KOPT-K1 (cell line): ENCODE measurements around the gene CTNNA3.

Source experiments
- H3K27ac ChIP-seq: fragments of 200-600 bp; sonication (generic); 2 replicates; pipeline ENCODE4 v1.5.1; 2016; ENCODE audit warnings: antibody characterized with exemption, mild to moderate bottlenecking, low read depth, low read length; ENCODE audit not compliant: poor library complexity, severe bottlenecking
- H3K36me3 ChIP-seq: fragments of 200-600 bp; sonication (generic); 2 replicates; pipeline ENCODE4 v1.5.1; 2017; ENCODE audit warnings: antibody characterized with exemption, mild to moderate bottlenecking, low read length, moderate library complexity; ENCODE audit not compliant: insufficient read depth
- H3K9me3 ChIP-seq: fragments of 200-600 bp; sonication (generic); 2 replicates; pipeline ENCODE4 v1.5.1; 2017; ENCODE audit warnings: antibody characterized with exemption, low read length, mild to moderate bottlenecking; ENCODE audit not compliant: insufficient read depth, poor library complexity, severe bottlenecking

CTNNA3 gene

DNA sequence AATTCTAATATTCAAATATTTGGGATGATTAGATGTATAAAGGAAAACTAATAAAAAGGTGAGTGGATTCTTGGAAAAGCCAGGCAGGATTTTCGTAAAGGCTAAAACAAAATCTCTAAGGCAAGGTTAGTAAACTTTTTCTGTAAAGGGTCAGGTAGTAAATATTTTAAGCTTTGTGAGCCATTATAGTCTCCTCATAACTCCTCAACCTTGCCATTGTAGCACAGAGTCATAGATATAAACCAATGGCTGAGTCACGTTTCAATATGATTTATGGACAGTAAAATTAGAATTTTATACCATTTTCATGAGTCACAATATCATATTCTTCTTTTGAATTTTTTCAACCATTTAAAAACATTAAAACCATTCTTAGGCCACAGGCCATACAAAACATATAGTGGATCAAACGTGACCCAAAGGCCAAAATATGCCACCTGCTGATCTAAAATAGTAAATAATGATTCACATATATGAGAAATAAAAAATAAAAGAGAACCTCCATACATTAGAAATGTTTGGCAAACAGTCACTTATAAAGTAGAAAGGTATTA lies 1422.0 kb downstream of the CTNNA3 start:
- H3K27ac ChIP-seq = no peak overlapping the region

DNA sequence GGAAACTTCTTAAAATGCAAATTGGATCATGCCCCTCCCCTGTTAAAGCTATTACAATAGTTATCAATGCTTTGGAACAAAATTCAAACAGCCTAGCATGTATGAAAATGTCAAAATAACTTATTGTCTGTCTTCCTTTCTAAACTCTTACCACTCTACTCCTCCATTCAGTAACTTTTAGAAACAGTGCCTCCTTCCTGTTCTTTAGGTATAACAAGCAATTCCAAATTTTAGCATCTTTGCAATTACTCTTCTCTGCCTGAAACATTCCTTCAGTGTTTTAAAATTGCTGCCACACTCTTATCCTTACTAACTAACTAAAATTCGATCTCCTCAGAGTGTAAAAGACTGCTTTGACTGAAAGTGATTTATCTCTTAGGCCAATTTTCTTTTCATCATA lies 1430.6 kb downstream of the CTNNA3 start:
- no peaks in the 10 kb centered on the region for H3K36me3 ChIP-seq

More for the DNA sequence above, 1422.0 kb downstream of the CTNNA3 start:
- no peaks in the 10 kb centered on the region for H3K9me3 ChIP-seq
- no peaks in the 10 kb centered on the region for H3K36me3 ChIP-seq

DNA sequence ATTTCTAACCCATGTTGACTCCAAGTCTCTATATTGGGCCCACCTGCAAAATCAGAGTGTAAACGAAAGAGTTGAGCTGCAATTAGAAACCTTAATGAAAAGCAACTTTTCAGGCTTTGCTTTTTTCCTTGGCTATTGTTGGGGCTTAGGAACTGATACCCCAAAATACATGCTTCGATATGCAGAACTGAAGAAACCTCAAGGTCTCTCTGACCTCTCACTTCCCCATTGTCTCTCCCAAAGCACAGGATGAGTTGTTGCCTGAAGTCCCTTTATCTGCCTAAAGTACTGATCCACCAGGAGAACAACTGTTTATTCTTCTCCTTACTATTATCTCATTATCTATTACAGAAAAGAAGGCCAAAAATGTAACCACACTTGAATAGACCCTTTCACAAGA lies 1436.2 kb downstream of the CTNNA3 start:
- no peaks in the 10 kb centered on the region for H3K36me3 ChIP-seq
- no peak overlapping the region for H3K27ac ChIP-seq
- H3K9me3 ChIP-seq = no peaks in the 10 kb centered on the region

More for the DNA sequence above, 1430.6 kb downstream of the CTNNA3 start:
- Histone ChIP-seq H3K9me3 (no peaks in the 10 kb centered on the region), H3K27ac (no peak overlapping the region)

DNA sequence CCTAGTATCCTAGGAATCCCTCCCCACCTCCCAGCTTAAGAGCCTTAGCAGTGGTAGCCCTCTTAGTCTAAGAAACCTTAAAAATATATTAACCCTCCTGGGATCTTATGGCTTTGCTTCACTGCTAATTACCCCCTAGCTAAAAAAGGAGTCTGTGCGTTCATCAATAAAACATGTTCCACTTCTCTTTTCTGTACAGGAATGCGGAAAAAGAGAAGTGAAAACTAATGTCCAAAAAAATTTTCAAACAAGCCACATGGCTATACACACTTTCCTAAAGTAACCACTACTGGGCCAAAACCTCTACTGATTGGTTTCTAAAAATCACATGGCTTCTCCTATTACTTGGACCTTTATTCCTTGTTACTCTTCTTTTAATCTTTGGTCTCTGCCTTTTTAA lies 1437.3 kb downstream of the CTNNA3 start:
- H3K36me3 ChIP-seq = no peaks in the 10 kb centered on the region
- H3K27ac ChIP-seq = no peak overlapping the region

DNA sequence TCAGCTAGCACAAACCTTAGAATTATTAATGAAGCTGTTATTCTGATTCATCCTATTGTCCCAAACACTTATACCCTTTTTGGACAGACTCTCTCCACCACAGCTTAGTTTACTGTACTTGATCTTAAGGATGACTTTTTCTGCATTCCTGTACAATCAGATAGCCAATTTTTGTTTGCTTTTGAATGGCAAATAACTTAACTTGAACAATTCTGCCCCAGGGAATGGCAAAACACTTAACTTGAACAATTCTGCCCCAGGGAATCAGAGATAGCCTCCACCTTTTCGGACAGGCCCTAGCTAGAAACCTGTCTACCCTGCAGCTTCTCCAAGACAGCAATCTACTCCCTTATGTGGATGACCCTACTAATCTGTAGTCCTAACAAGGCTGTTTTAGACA lies 1438.2 kb downstream of the CTNNA3 start:
- H3K27ac ChIP-seq = no peak overlapping the region
- H3K36me3 ChIP-seq = no peaks in the 10 kb centered on the region
- no peaks in the 10 kb centered on the region for H3K9me3 ChIP-seq

More for the DNA sequence above, 1437.3 kb downstream of the CTNNA3 start:
- H3K9me3 ChIP-seq = no peaks in the 10 kb centered on the region

DNA sequence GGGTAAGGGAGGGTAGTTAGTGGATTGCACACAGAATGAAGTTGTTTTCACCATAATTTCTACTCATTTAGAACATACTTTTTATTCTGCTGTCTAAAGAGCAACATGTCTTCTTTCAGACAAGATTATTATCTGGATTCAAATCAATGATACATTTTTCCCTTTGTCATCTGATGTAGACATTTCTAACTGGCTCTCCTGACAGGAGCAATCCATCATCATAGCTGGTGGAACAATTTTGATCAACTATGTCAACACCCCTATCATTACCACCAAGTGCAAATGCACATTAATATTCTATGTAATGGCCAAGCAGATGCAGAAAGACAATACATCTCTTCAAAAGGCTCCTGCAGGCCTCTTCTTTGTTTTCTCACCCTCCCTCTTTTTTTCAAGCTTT lies 1443.0 kb downstream of the CTNNA3 start:
- Histone ChIP-seq H3K27ac (no peak overlapping the region), H3K9me3 (no peaks in the 10 kb centered on the region), H3K36me3 (no peaks in the 10 kb centered on the region)

DNA sequence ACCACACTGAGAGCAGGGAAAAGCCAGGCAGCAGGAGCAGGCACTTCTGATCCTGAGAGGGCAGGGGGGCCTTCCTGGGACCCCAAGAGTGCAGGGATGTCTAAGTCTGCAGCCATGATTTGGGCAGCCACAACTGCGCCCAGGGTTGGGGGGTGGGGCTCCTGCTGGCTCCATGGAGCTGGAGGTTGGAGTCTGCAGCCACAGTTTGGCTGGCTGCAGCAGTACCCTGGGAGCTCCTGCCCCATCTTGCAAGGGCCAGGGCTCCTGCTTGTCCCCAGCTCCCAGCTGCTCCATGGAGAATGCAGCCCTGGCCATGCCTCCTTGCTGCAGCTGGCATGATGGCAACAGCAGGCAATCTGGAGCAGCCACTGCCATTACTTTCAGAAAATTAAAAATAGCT lies 1449.8 kb downstream of the CTNNA3 start:
- H3K9me3 ChIP-seq = no peaks in the 10 kb centered on the region
- H3K36me3 ChIP-seq = no peaks in the 10 kb centered on the region

DNA sequence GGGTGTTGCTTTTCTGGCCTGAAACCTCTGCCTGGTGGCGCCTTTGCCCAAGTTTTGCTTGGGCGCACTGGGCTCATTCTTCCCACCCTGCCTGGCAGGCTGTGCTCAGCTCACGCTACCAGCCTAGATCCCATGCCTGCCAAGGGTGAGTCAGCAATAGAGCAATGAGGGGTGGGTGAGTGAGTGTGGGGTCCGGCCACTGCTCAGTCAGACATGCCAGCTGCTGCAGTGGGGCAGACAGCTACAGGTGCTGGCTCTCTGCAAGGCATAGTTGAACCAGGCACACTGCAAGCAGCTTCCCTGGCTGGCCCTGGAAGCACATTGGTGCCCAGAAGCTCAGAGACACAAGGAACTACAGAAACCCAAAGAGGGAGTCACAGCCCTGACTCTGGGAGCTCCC lies 1451.0 kb downstream of the CTNNA3 start:
- Histone ChIP-seq H3K36me3 (no peaks in the 10 kb centered on the region), H3K27ac (no peak overlapping the region), H3K9me3 (no peaks in the 10 kb centered on the region)

More for the DNA sequence above, 1449.8 kb downstream of the CTNNA3 start:
- H3K27ac ChIP-seq = no peak overlapping the region

DNA sequence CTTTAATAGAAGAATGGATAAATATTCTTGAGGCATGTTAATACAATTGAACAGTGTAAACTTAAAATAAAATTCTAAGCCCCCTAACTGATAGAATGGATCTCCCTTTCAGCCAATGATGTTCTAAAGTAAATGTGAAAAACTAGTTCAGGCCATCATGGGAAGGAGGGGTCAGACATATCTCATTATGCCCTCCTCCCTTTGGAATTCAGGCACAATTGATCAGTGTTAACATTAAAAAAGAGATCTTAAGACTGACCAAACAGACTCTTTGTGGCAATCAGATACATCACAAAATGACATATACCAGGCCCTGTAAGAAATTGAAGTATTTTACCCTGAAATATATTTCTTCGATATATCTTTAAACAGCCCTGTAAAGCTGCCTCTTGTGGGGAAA lies 1453.1 kb downstream of the CTNNA3 start:
- H3K9me3 ChIP-seq = no peaks in the 10 kb centered on the region
- H3K36me3 ChIP-seq = no peaks in the 10 kb centered on the region
- H3K27ac ChIP-seq = no peak overlapping the region

DNA sequence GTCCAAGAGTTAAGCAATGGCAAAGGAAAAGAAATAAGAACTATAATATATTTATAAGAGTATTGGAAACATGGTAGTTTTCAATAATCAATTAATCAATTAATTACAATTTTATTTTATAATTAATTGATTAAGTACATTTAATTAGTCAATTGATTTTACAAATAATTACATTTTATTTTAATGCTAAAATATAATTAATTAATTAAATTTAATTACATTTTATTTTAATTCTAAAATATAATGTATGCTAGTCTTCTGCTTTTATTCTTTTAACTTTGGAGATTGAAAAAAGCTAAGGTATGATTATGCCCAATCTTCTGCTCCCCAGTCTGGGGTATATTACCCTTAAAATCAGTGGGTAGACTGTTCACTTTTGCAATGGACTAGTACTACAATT lies 1456.9 kb downstream of the CTNNA3 start:
- no peaks in the 10 kb centered on the region for H3K36me3 ChIP-seq
- no peak overlapping the region for H3K27ac ChIP-seq
- H3K9me3 ChIP-seq = no peaks in the 10 kb centered on the region

DNA sequence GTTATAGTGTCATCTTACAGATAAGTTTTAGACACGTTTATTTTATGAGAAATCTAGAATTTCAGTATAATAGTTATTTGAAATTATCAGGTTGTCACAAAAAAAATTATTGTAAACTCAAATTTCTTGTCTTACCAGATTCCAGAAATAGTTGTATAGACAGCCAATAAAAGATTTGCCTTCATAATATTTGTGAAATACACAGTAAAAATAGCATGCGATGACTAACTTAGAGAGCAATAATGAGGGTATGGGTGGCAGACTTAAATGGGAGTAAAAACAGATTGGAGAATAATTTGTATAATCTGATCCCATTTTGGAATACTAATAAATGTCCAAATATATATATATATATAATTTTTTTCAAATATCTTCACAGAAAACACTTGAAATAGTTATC lies 1457.7 kb downstream of the CTNNA3 start:
- Histone ChIP-seq H3K9me3 (no peaks in the 10 kb centered on the region), H3K36me3 (no peaks in the 10 kb centered on the region), H3K27ac (no peak overlapping the region)

DNA sequence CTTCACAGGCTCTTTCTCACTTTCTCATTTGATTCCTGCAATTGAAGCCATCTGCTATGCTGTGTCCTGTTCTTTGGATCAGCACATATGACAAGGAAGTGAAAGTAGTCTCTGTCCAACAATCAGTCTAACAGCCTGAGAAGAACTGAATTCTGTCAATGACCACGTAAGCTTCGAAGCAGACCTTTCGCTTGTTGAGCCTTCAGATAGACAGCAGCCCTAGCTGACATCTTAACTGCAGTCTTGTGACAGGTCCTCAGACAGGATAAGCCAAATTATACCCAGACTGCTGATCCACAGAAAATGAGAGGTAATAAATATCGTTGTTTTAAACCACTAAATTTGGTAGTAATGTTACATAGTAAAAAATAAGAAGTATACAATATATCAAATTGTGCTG lies 1461.1 kb downstream of the CTNNA3 start:
- no peak overlapping the region for H3K27ac ChIP-seq
- H3K36me3 ChIP-seq = no peaks in the 10 kb centered on the region
- no peaks in the 10 kb centered on the region for H3K9me3 ChIP-seq

DNA sequence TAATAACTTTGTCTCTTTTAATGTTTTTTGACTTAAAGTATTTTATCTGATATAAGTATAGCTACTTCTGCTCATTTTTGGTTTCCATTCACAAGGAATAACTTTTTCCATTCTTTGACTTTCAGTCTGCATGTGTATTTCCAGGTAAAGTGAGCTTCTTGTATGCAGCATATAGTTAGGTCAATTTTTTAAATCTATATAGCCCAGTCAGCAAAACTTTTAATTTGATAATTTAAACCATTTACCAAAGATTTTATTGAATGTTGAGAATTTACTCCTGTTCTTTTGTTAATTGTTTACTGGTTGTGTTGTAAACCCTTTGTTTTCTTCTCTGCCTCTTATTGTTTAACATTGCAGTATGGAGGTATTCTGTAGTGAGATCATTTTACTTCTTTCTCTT lies 1467.1 kb downstream of the CTNNA3 start:
- H3K36me3 ChIP-seq = no peaks in the 10 kb centered on the region
- no peak overlapping the region for H3K27ac ChIP-seq
- H3K9me3 ChIP-seq = no peaks in the 10 kb centered on the region

DNA sequence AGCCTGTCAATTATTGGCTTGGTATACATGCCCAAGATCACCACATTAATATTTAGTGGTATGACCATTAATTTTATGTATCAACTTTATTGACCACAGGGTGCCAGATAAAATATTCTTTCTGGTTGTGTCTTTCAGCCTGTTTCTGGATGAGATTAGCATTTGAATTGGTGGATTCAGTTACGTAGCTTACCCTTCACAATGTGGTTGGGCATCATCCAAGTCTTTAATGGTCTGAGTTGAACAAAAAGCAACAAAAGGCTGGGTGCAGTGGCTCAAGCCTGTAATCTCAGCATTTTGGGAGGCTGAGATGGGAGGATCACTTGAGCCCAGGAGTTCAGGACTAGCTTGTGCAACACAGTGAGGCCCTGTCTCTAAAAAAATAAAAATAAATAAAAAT lies 1472.3 kb downstream of the CTNNA3 start:
- Histone ChIP-seq H3K27ac (no peak overlapping the region), H3K9me3 (no peaks in the 10 kb centered on the region), H3K36me3 (no peaks in the 10 kb centered on the region)

DNA sequence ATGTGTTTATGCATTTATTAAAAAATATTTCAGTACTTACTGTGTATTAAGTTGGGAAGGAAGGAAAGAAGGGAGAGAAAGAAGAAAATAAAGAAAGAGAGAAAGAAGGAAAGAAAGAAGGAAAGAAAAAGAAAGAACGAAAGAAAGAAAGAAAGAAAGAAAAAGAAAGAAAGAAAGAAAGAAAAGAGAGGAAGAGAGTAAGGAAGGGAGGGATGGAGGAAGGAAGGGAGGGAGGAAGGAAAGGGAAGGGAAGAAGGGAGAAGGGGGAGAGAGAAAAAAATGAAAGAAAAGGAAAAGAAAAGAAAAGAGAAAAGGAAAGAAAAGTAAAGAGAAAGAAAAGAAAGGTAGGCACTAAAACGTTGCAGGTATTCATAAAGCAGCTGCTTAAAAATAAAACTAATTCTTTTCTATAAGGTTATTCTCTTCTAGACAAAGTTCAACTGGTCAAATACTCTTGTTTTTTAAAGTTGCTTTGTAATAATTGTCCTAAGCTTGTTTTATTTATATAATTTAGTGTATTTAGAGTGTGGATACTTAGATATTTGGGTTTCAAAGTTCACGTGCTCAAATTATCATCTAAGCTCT lies 1473.4 kb downstream of the CTNNA3 start:
- Histone ChIP-seq H3K36me3 (no peaks in the 10 kb centered on the region), H3K9me3 (no peaks in the 10 kb centered on the region), H3K27ac (no peak overlapping the region)

DNA sequence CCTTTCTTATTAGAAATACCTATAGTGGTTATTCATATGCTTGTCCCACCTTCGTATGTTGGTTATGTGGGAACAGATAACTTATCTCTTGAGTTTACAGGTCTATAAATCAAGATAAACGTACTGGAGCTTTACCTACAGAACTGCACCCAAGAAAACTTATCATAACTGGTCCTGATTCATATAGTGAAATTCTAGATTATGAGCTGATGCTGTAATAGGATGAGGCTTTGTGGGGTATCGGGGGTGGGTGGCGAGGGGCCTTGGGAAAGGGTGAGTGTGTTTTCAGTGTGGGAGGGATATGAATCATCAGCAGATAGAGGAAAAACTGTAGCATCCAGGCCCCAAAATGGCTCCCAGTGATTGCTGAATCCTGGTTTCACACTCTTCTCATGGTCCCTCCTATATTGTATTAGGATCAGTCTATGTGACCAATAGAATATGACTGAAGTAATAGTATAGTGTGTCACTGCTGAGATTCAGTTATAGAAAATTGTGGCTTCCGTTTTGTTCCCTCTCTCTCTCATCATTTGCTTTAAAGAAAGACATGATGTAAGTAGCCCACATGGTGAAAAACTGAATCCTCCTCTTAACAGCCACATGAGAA lies 1476.9 kb downstream of the CTNNA3 start:
- Histone ChIP-seq H3K36me3 (no peaks in the 10 kb centered on the region), H3K9me3 (no peaks in the 10 kb centered on the region), H3K27ac (no peak overlapping the region)
